GM21423 (cell line): ENCODE data around the gene PLK3.
"Not testable (repeated sequence)": the region's sequence is repeated elsewhere in the genome, so short reads cannot be mapped to it uniquely, and the experiment has no call there.

Source experiments
- ATAC-seq: cut with Tn5 transposase; IDR thresholded peaks from one replicate; pipeline ENCODE4 v1.9.1; 2021; ENCODE audit warnings: mild to moderate bottlenecking, moderate library complexity; ENCODE audit not compliant: unreplicated experiment

PLK3 gene

DNA sequence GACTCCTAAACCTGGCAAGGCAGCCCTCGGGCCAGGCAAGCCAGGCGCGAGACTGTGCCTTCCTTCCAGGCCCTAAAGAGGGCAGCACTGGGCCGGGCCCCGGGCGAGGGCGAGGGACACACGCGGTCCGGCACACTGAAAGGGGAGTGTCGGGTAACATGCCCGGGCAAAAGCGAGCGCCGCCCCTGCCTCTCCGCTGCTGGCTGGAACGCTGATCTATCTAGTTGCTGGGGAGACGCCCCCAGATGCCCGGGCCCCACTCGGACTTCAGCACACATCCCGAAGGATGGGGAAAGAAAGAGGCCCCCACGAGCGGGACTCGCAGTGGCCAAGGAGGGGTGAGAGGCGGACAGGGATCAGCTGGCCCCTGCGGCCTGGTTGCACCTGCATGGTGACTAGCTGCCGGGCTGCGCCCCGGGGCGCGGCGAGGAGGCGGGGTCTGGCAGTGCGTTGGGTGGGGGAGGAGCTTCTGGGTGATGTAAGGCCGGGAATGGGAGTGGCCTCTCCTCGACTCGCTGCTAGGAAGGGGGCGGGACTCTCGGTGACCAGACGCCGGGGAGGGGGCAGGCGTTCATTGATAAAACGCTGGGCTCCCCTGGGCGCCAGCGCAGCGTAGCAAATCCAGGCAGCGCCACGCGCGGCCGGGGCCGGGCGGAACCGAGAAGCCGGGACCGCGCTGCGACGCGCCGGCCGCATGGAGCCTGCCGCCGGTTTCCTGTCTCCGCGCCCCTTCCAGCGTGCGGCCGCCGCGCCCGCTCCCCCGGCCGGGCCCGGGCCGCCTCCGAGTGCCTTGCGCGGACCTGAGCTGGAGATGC, at the start of gene PLK3:
TSS of gene PLK3 (plus strand) at position 608 of the 815 bp plus-strand sequence. CDS start at position 695, 87 bp downstream.
- peak; percentile 87 for ATAC-seq

DNA sequence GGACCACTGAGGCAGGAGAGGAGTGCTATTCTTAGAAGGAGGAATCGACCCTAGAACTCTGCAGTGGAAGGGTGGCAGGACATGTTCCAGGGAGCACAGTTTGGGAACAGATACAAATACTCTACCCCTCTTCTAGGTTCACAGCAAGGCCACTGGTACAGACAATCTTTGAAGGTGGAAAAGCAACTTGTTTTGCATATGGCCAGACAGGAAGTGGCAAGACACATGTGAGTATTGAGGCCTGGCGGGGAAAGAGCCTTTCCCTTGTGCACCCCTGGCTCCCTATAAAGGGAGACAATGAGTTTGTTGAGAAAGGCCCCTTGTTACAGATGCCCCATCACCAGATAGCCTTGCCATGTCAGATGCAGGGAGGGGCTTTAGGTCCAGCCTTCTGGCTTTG, 42.8 kb upstream of the PLK3 start:
- ATAC-seq: peak; percentile 69

DNA sequence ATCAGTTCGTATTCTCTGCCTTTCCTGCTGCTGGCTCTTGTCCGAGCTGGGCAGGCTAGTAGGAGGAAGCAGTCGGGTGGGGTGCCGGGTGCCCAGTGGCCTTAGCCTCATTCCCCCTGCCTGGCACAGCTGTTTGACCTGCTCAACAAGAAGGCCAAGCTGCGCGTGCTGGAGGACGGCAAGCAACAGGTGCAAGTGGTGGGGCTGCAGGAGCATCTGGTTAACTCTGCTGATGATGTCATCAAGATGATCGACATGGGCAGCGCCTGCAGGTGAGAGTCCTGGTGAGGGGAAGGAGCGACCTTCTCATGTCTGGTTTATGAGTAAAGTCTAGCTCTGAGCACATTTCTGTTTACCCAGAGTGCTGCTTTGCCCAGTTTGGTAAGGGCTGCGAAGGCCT, 41.1 kb upstream of the PLK3 start:
- ATAC-seq: no peak

- ATAC-seq: no peak
Observed at GRCh38 chr1:44760876-44761275, 39.3 kb upstream of the PLK3 start.

- not testable (repeated sequence) for ATAC-seq
Observed at GRCh38 chr1:44766421-44766820, 33.8 kb upstream of the PLK3 start.

DNA sequence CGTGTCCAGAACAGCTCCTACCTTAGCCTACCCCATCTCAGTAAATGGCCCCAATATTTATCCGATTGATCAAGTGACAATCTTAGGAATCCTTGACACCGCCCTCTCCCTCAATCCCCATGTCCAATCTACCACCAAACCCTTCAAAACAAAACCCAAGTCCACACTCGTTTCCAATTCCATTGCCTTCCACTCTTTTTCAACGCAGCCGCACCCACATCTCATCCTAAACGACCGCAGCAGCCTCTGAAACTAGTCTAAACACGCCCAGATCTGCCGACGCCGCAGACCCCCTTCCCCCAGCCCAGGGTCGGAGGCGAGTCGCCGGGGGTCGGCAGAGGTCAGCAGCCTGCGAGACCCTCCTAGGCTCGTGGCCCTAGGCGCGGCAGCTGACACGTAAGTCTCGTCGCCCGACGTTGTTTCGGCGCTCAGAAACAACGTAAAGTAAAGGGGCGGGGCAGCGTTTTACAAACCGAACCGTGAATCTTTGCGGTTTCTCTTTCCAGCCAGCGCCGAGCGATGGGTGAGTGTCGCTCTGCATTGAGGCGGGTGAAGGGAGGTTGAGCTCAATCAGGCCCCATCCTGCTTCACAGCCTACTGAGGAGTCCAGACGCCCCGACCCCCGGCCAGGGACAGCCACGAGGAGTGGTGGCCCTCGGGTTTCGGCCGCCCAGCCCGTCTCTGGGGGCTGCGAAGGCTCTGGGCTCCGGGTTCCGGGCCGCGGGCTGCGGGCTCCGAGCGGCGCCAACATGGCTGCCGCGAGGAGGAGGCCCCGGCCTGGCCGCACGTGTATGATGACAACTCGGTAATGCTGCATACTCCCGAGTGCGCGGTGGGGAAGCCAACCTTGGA, 24.9 kb upstream of the PLK3 start, which contains the start of gene RPS8:
TSS of gene RPS8 (plus strand) at position 463 of the 852 bp plus-strand sequence. CDS start at position 520, 57 bp downstream.
- ATAC-seq: peak; percentile 79

- peak; percentile 23 for ATAC-seq
Observed at GRCh38 chr1:44775930-44776729, 24.0 kb upstream of the PLK3 start.

- ATAC-seq: no peak
Observed at GRCh38 chr1:44776730-44777068, 23.5 kb upstream of the PLK3 start.

DNA sequence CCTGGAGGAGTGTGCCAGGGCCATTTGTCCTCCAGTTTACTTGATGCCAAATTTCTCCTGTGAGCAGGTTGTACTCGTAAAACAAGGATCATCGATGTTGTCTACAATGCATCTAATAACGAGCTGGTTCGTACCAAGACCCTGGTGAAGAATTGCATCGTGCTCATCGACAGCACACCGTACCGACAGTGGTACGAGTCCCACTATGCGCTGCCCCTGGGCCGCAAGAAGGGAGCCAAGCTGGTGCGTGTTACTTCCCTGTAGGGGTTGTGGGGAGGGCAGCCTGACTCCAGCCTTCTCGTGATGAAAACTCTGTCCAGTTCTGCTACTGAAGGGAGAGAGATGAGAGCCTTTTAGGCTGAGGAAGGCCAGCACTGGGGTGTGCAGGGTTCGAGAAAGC, 22.6 kb upstream of the PLK3 start:
- no peak for ATAC-seq

GRCh38 chr1:44777969-44778635, 22.1 kb upstream of the PLK3 start:
- ATAC-seq: no peak

GRCh38 chr1:44778705-44779576, 21.2 kb upstream of the PLK3 start:
- no peak for ATAC-seq

DNA sequence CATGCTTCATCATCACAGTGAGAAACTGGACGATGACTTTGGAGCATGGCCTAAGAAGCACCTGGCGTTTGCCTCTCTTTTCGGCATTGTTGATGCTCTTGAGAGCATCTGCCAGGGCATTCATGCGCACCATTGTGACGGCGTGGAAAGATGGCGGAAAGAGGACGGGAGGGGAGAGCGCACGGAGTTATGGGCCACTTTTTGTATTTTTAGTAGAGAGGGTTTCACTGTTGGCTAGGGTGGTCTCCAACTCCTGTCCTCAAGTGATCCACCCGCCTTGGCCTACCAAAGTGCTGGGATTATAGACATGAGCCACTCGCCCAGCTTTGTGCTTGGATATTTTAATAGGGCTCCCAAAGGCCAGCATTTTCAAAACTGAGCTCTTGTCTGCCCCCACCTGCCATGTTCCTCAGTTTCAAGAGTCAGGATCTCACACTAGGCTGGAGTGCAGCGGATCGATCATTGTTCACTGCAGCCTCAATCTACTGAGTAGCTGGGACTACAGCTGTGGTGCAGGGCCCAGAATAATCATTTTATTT, 19.5 kb upstream of the PLK3 start:
- ATAC-seq: no peak

GRCh38 chr1:44783697-44784093, 16.5 kb upstream of the PLK3 start:
- no peak for ATAC-seq

DNA sequence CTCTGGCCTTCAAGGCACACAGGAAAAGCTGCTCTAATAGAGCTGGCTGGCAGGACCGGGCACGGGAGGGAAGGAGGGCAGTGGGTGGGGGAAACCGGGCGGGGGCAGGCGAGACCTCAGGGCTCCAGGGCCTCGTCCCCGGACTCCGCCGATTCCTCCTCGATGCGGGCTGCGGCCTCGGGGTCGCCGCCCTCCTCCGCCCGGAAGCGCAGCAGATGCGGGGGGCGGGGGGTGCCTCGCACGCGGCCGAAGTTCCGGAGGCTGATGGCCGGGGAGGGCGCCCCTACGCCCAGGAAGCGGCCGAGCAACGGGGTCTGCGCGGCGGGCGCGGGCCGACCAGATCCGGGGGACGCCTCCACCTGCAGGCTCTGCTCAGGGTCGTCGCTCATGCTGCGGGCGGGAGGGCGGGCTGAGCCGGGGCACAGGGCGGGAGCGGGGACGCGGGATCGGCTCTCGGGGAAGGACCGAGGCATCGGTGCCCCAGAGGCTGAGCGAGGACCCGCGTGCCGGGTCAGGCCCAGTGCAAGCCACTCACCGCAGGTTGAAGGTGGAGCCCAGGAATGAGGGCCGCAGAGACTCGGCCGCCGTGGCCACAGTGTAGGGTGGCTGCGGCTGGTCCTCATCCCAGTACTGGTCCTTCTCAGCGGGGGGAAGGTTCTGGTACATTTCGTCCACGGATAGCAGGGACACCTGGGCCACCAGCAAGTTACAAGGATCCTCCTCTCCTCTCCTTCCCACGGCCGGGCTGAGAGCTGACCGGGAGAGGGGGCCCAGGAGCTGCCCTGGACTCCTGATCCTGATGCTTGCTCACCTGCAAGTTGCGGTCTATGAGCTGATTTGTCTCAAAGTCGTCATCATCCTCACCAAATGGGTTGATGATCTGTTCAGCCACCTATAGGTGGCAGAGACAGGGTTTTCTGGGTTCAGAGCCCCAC, 15.8 kb upstream of the PLK3 start:
- no peak for ATAC-seq

- ATAC-seq: no peak
Observed at GRCh38 chr1:44785029-44785380, 15.2 kb upstream of the PLK3 start.

- no peak for ATAC-seq
Observed at GRCh38 chr1:44785501-44786137, 14.6 kb upstream of the PLK3 start.

GRCh38 chr1:44786138-44786840, 13.9 kb upstream of the PLK3 start:
- ATAC-seq: peak; percentile 49
